ENCODE data around the gene LIAS. TPM values are rescaled to one million over a fixed set of nuclear protein-coding genes. Genes with fewer than 3 reads are reported as not detected.

LIAS gene
- total RNA-seq, 4 donors from 2014 or later = 10.7 to 18.9 (median 15.5) TPM

GRCh38 chr4:39480251-39480650, 21.4 kb downstream of the LIAS start:
- H3K27ac ChIP-seq = no peak overlapping the region
- no peaks in the 10 kb centered on the region for H3K4me1 ChIP-seq
- no peaks in the 10 kb centered on the region for H3K9me3 ChIP-seq
- DNase-seq = no peak
- H3K36me3 ChIP-seq = no peaks in the 10 kb centered on the region
- 93 to 96% methylated on average over 12 to 27 of the region's 27 CpGs for WGBS, 2 donors
- intact Hi-C loops (cut with DNase I) = no loop called here
- H3K4me3 ChIP-seq (replicated peaks in 1 of 3) = no peak overlapping the region
- TF ChIP-seq POLR2A (IDR thresholded peaks at IDR 0.05) = no peak
- no peak for TF ChIP-seq CTCF (IDR thresholded peaks at IDR 0.05)
- H3K27me3 ChIP-seq = no peaks in the 10 kb centered on the region

- Histone ChIP-seq H3K27ac (no peak overlapping the region), H3K4me1 (no peaks in the 10 kb centered on the region), H3K36me3 (no peaks in the 10 kb centered on the region), H3K9me3 (no peaks in the 10 kb centered on the region), H3K4me3 (replicated peaks in 1 of 3) (no peak overlapping the region), H3K27me3 (no peaks in the 10 kb centered on the region)
- DNase-seq = no peak
- intact Hi-C loops (cut with DNase I) = no loop called here
- 83 to 89% methylated on average over 21 of the region's 21 CpGs for WGBS, 2 donors
- TF ChIP-seq POLR2A (IDR thresholded peaks at IDR 0.05) = no peak
- TF ChIP-seq CTCF (IDR thresholded peaks at IDR 0.05) = no peak
Observed at GRCh38 chr4:39480902-39481695, 22.2 kb downstream of the LIAS start.

- no peak for DNase-seq
- Histone ChIP-seq H3K27me3 (no peaks in the 10 kb centered on the region), H3K9me3 (no peaks in the 10 kb centered on the region), H3K4me3 (replicated peaks in 1 of 3) (no peak overlapping the region), H3K27ac (no peak overlapping the region), H3K4me1 (no peaks in the 10 kb centered on the region), H3K36me3 (no peaks in the 10 kb centered on the region)
- intact Hi-C loops (cut with DNase I) = no loop called here
- no peak for TF ChIP-seq POLR2A (IDR thresholded peaks at IDR 0.05)
- no peak for TF ChIP-seq CTCF (IDR thresholded peaks at IDR 0.05)
- WGBS, 2 donors = 87% methylated on average over 6 of the region's 6 CpGs
Observed at GRCh38 chr4:39484582-39485272, 25.9 kb downstream of the LIAS start.

- no peaks in the 10 kb centered on the region for H3K9me3 ChIP-seq
- no peak overlapping the region for H3K27ac ChIP-seq
- intact Hi-C loops (cut with DNase I) = no loop called here
- DNase-seq = no peak
- 76 to 82% methylated on average over 10 of the region's 10 CpGs for WGBS, 2 donors
- no peaks in the 10 kb centered on the region for H3K36me3 ChIP-seq
- H3K27me3 ChIP-seq = no peaks in the 10 kb centered on the region
- TF ChIP-seq CTCF (IDR thresholded peaks at IDR 0.05) (no peak), POLR2A (IDR thresholded peaks at IDR 0.05) (no peak)
- no peak overlapping the region for H3K4me3 ChIP-seq (replicated peaks in 1 of 3)
- H3K4me1 ChIP-seq = no peaks in the 10 kb centered on the region
Observed at GRCh38 chr4:39486221-39486804, 27.5 kb downstream of the LIAS start.

- no peaks in the 10 kb centered on the region for H3K9me3 ChIP-seq
- intact Hi-C loops (cut with DNase I) = no loop called here
- DNase-seq = no peak
- H3K27me3 ChIP-seq = no peaks in the 10 kb centered on the region
- 80 to 100% methylated on average over 2 of the region's 2 CpGs for WGBS, 2 donors
- H3K36me3 ChIP-seq = no peaks in the 10 kb centered on the region
- no peak overlapping the region for H3K4me3 ChIP-seq (replicated peaks in 1 of 3)
- no peak overlapping the region for H3K27ac ChIP-seq
- no peak for TF ChIP-seq POLR2A (IDR thresholded peaks at IDR 0.05)
- no peak for TF ChIP-seq CTCF (IDR thresholded peaks at IDR 0.05)
- H3K4me1 ChIP-seq = no peaks in the 10 kb centered on the region
Observed at GRCh38 chr4:39490322-39490721, 31.5 kb downstream of the LIAS start.
